Loucy (cell line): ENCODE data around the gene GOLGA6L2.

ENCODE experiments used
- H2AFZ ChIP-seq: fragments of 200-600 bp; sonication (generic); 2 replicates; pipeline ENCODE4 v1.6.0; 2016; ENCODE audit warnings: antibody characterized with exemption, mild to moderate bottlenecking, low read length, moderate library complexity
- H3F3A ChIP-seq: fragments of 200-600 bp; 2 replicates; pipeline ENCODE4 v1.6.0; 2016; ENCODE audit warnings: antibody characterized with exemption, low read depth, mild to moderate bottlenecking
- H3K27me3 ChIP-seq: fragments of 200-600 bp; sonication (generic); 2 replicates; pipeline ENCODE4 v1.6.1; 2014; ENCODE audit warnings: low read length, mild to moderate bottlenecking; ENCODE audit not compliant: insufficient read depth, poor library complexity, severe bottlenecking
- H3K36me3 ChIP-seq: fragments of 200-600 bp; sonication (generic); 2 replicates; pipeline ENCODE4 v1.6.1; 2016; ENCODE audit warnings: low read length; ENCODE audit not compliant: insufficient read depth
- H3K4me1 ChIP-seq: fragments of 200-600 bp; sonication (generic); 2 replicates; pipeline ENCODE4 v1.5.1; 2014; ENCODE audit warnings: low read length, mild to moderate bottlenecking; ENCODE audit not compliant: insufficient read depth, poor library complexity, severe bottlenecking
- H3K4me2 ChIP-seq: fragments of 200-600 bp; sonication (generic); 2 replicates; pipeline ENCODE4 v1.6.0; 2014; ENCODE audit warnings: antibody characterized with exemption, low read length, low read depth, mild to moderate bottlenecking; ENCODE audit not compliant: poor library complexity, severe bottlenecking
- H3K4me3 ChIP-seq: fragments of 200-600 bp; sonication (generic); 2 replicates; pipeline ENCODE4 v1.5.1; 2014; ENCODE audit warnings: low read length, mild to moderate bottlenecking, mixed read lengths; ENCODE audit not compliant: poor library complexity, severe bottlenecking
- H3K79me2 ChIP-seq: fragments of 200-600 bp; sonication (generic); 2 replicates; pipeline ENCODE4 v1.6.1; 2014; ENCODE audit warnings: low read length; ENCODE audit not compliant: insufficient read depth
- H3K9ac ChIP-seq: fragments of 200-600 bp; sonication (generic); 2 replicates; pipeline ENCODE4 v1.6.0; 2014; ENCODE audit warnings: mild to moderate bottlenecking, low read depth, low read length, moderate library complexity; ENCODE audit not compliant: poor library complexity, severe bottlenecking
- H3K9me2 ChIP-seq: fragments of 200-600 bp; sonication (generic); replicated peaks from 2 replicates; pipeline ENCODE4 v1.6.1; 2016; ENCODE audit warnings: low read depth, low read length, mixed read lengths
- H3K9me3 ChIP-seq: fragments of 200-600 bp; sonication (generic); 2 replicates; pipeline ENCODE4 v1.6.1; 2014; ENCODE audit warnings: mild to moderate bottlenecking, antibody characterized with exemption, low read length, low read depth; ENCODE audit not compliant: insufficient read depth
- H4K20me1 ChIP-seq: fragments of 200-600 bp; sonication (generic); 2 replicates; pipeline ENCODE4 v1.6.0; 2014; ENCODE audit warnings: antibody characterized with exemption, low read length, mild to moderate bottlenecking; ENCODE audit not compliant: insufficient read depth, poor library complexity, severe bottlenecking
- CTCF ChIP-seq: fragments of 200-600 bp; sonication (generic); conservative IDR thresholded peaks from 2 replicates; pipeline ENCODE4 v1.5.1; 2014; ENCODE audit warnings: mild to moderate bottlenecking, antibody characterized with exemption, low read length
- EZH2phosphoT487 ChIP-seq: fragments of 200-600 bp; IDR thresholded peaks from 2 replicates; pipeline ENCODE4 v1.6.1; 2018; ENCODE audit warnings: antibody characterized with exemption, mild to moderate bottlenecking, moderate library complexity, borderline replicate concordance

GOLGA6L2 gene

GRCh38 chr15:23472678-23473077 lies 25.6 kb upstream of the GOLGA6L2 start:
- H3F3A ChIP-seq = no peaks in the 10 kb centered on the region
- H3K9ac ChIP-seq = no peak overlapping the region
- no peak overlapping the region for H3K4me3 ChIP-seq
- no peak overlapping the region for H2AFZ ChIP-seq
- H3K4me1 ChIP-seq = no peaks in the 10 kb centered on the region
- H3K27me3 ChIP-seq = no peaks in the 10 kb centered on the region
- no peaks in the 10 kb centered on the region for H3K9me3 ChIP-seq
- H4K20me1 ChIP-seq = no peaks in the 10 kb centered on the region
- no peaks in the 10 kb centered on the region for H3K36me3 ChIP-seq
- TF ChIP-seq CTCF (no peak), EZH2phosphoT487 (no peak)
- H3K79me2 ChIP-seq = no peaks in the 10 kb centered on the region
- no peak overlapping the region for H3K4me2 ChIP-seq
- H3K9me2 ChIP-seq = no peaks in the 10 kb centered on the region

GRCh38 chr15:23472033-23472432 lies 25.0 kb upstream of the GOLGA6L2 start:
- Histone ChIP-seq H3F3A (no peaks in the 10 kb centered on the region), H3K9me3 (no peaks in the 10 kb centered on the region), H3K4me1 (no peaks in the 10 kb centered on the region), H3K79me2 (no peaks in the 10 kb centered on the region), H3K4me2 (no peak overlapping the region), H4K20me1 (no peaks in the 10 kb centered on the region), H3K27me3 (no peaks in the 10 kb centered on the region), H3K9ac (no peak overlapping the region), H2AFZ (no peak overlapping the region), H3K9me2 (no peaks in the 10 kb centered on the region), H3K4me3 (no peak overlapping the region), H3K36me3 (no peaks in the 10 kb centered on the region)
- no peak for TF ChIP-seq EZH2phosphoT487
- TF ChIP-seq CTCF = no peak

- Histone ChIP-seq H3F3A (no peaks in the 10 kb centered on the region), H3K79me2 (no peaks in the 10 kb centered on the region), H3K9me3 (no peaks in the 10 kb centered on the region), H3K36me3 (no peaks in the 10 kb centered on the region), H2AFZ (no peak overlapping the region), H3K4me3 (no peak overlapping the region), H3K27me3 (no peaks in the 10 kb centered on the region), H3K9ac (no peak overlapping the region), H4K20me1 (no peaks in the 10 kb centered on the region), H3K4me1 (no peaks in the 10 kb centered on the region), H3K4me2 (no peak overlapping the region), H3K9me2 (no peaks in the 10 kb centered on the region)
- TF ChIP-seq EZH2phosphoT487 (no peak), CTCF (peak; percentile 61)
These were observed 20.1 kb upstream of the GOLGA6L2 start for GRCh38 chr15:23467110-23467600.
